ENCODE results near the gene TESPA1. TPM values are rescaled to one million over a fixed set of nuclear protein-coding genes. Genes with fewer than 3 reads are reported as not detected.
"Not testable (repeated sequence)": the region's sequence is repeated elsewhere in the genome, so short reads cannot be mapped to it uniquely, and the experiment has no call there.

TESPA1 gene
- total and polyA plus RNA-seq, 5 donors = 0.14 to 1.1 (median 0.74) TPM

DNA sequence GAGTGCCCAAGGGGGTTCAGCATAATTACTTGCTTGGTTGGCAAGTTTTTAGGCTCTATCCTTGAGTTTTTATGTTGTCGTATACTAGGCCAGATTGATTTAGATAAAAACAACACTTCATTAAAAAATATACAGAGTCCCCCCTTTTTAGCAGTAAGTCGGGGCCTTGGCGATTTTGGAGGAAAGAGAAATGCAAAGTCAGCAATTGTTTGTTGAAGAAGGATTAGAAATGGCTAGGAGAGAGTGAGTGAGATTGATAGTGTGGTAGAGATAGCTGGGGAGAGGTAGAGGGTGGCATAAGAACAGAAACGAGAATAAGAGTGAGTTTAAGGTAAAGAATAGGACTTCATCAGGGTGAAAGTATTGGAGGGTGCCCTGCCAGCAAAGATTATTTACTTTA, 41.3 kb downstream of the TESPA1 start:
- intact Hi-C loops (cut with DNase I); H3K4me1 ChIP-seq (ENCODE audit: control insufficient read depth, insufficient read depth, low read length); ATAC-seq; DNase-seq; H3K27ac ChIP-seq (ENCODE audit: low read length); H3K27me3 ChIP-seq (ENCODE audit: control insufficient read depth, insufficient read depth); H3K9me3 ChIP-seq (ENCODE audit: control insufficient read depth, low read length); H3K4me3 ChIP-seq (ENCODE audit: low read length): not testable (repeated sequence)
- WGBS = 78% methylated on average over 4 of the region's 4 CpGs

DNA sequence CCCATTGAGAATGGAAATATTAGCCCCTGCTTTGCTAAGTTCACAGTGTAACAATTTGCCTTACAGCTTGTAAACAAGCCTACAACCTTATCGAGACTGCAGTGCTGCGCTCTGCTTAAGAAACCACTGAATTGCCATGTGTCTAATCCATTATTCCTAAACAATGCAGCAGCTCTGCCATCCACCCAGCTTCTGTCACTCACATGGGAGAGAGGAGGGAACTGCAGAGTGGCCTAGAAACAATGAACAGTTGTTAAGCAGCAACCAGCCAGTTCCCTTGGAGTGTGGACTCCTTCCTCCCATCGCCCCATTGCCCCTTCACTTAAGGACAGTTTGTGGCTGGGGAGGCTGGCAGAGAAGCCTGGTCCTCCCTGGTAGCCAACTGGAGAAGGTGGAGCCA, 42.9 kb downstream of the TESPA1 start:
- no peak for ATAC-seq
- intact Hi-C loops (cut with DNase I) = no loop called here

DNA sequence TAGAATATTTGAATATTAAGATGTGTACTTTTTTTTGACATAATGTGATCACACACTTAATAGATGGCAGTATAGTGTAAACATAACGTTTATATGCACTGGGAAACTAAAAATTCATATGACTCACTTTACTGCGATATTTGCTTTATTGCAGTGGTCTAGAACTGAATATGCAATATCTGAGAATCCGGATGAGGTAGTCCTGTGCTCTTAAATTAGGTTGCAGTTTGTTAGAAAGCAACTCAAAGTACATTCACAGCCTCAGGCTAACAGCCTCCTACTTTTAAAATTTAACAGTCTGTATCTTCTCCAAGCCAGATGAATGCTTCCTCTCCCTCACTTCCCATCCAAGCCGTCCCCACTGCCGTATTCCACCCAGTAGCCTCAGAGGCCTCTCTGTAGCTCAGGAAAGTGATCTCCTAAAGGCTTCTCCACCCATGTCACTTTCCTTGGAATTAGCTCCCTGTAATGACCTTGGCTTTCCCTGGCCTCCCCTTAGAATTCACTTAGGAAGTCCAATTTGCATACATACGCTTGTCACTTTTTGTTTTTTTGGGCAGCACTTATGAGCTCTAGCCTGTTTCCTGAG, 43.7 kb downstream of the TESPA1 start:
- no peak for DNase-seq
- Histone ChIP-seq H3K4me1 (ENCODE audit: control insufficient read depth, insufficient read depth, low read length) (no peaks in the 10 kb centered on the region), H3K9me3 (ENCODE audit: control insufficient read depth, low read length) (no peaks in the 10 kb centered on the region), H3K27ac (ENCODE audit: low read length) (no peak overlapping the region), H3K27me3 (ENCODE audit: control insufficient read depth, insufficient read depth) (no peaks in the 10 kb centered on the region), H3K4me3 (ENCODE audit: low read length) (no peak overlapping the region)
- ATAC-seq = peak; percentile 51 to 87
- intact Hi-C loops (cut with DNase I) = no loop called here
- WGBS = 56% methylated on average over 6 of the region's 6 CpGs

More for the DNA sequence above, 42.9 kb downstream of the TESPA1 start:
- no peak overlapping the region for H3K27ac ChIP-seq (ENCODE audit: low read length)
- H3K4me1 ChIP-seq (ENCODE audit: control insufficient read depth, insufficient read depth, low read length) = no peaks in the 10 kb centered on the region
- no peaks in the 10 kb centered on the region for H3K9me3 ChIP-seq (ENCODE audit: control insufficient read depth, low read length)
- H3K4me3 ChIP-seq (ENCODE audit: low read length) = no peak overlapping the region
- WGBS = 68% methylated on average over 3 of the region's 3 CpGs
- no peaks in the 10 kb centered on the region for H3K27me3 ChIP-seq (ENCODE audit: control insufficient read depth, insufficient read depth)
- no peak for DNase-seq

DNA sequence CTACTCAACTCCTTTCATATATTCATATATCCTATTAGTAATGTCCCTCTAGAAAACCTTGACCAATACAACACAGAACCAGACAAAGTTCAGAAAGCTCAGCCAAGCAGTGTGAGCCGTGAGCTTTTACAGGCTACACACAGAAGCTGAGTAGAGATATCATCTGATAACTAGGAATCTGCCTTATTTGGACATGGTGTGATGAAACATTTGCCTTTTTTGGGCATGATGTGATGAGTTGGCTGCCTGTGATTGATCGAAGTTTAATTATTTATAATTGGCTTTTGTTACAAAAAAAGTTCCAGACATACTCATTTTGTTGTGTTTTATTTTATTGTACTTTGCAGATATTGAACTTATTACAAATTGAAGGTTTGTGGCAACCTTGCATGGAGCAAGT, 46.6 kb downstream of the TESPA1 start:
- no peaks in the 10 kb centered on the region for H3K9me3 ChIP-seq (ENCODE audit: control insufficient read depth, low read length)
- no peak for DNase-seq
- no peak overlapping the region for H3K27ac ChIP-seq (ENCODE audit: low read length)
- no peaks in the 10 kb centered on the region for H3K4me1 ChIP-seq (ENCODE audit: control insufficient read depth, insufficient read depth, low read length)
- 63% methylated on average over 2 of the region's 2 CpGs for WGBS
- intact Hi-C loops (cut with DNase I) = no loop called here
- no peak for ATAC-seq
- no peaks in the 10 kb centered on the region for H3K27me3 ChIP-seq (ENCODE audit: control insufficient read depth, insufficient read depth)
- no peak overlapping the region for H3K4me3 ChIP-seq (ENCODE audit: low read length)

DNA sequence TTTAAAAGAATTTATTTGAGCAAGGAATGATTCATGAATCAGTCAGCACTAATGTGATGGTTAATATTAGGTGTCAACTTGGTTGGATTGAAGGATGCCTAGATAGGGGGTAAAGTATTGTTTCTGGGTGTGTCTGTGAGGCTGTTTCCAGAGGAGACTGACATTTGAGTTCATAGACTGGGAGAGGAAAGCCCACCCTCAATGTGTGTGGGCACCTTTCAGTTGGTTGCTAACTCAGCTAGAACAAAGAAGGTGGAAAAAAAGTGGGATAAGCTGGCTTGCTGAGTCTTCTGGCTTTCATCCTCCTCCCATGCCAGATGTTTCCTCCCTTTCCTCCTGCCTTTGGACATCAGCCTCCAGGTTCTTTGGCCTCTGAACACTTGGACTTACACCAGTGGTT, 47.2 kb downstream of the TESPA1 start:
- Histone ChIP-seq H3K9me3 (ENCODE audit: control insufficient read depth, low read length) (no peaks in the 10 kb centered on the region), H3K27me3 (ENCODE audit: control insufficient read depth, insufficient read depth) (no peaks in the 10 kb centered on the region), H3K4me1 (ENCODE audit: control insufficient read depth, insufficient read depth, low read length) (no peaks in the 10 kb centered on the region), H3K27ac (ENCODE audit: low read length) (no peak overlapping the region), H3K4me3 (ENCODE audit: low read length) (no peak overlapping the region)
- ATAC-seq (no peak), DNase-seq (no peak)
- intact Hi-C loops (cut with DNase I) = no loop called here

DNA sequence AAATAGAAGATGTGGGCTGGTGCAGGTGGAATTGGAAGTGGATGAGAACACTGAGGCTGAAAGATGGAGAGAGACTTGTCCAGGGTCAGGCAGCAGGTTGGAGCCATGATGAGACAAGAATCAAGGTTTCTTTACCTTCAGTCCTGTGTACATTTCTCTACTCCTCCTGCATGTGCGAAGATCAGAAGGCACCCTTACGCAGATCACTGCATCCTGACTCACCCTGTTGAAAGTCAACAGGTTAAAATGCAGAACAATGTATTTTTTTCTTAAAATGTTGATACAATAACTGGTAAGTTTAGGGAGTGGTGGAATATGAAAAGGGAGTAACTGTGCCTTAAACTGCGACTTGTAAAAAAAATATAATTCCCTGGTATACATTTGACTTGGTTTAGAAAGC, 47.8 kb downstream of the TESPA1 start:
- no peak overlapping the region for H3K27ac ChIP-seq (ENCODE audit: low read length)
- no peaks in the 10 kb centered on the region for H3K4me1 ChIP-seq (ENCODE audit: control insufficient read depth, insufficient read depth, low read length)
- intact Hi-C loops (cut with DNase I) = no loop called here
- H3K4me3 ChIP-seq (ENCODE audit: low read length) = no peak overlapping the region
- ATAC-seq (no peak), DNase-seq (no peak)
- WGBS = 72% methylated on average over 3 of the region's 3 CpGs
- no peaks in the 10 kb centered on the region for H3K9me3 ChIP-seq (ENCODE audit: control insufficient read depth, low read length)
- H3K27me3 ChIP-seq (ENCODE audit: control insufficient read depth, insufficient read depth) = no peaks in the 10 kb centered on the region

DNA sequence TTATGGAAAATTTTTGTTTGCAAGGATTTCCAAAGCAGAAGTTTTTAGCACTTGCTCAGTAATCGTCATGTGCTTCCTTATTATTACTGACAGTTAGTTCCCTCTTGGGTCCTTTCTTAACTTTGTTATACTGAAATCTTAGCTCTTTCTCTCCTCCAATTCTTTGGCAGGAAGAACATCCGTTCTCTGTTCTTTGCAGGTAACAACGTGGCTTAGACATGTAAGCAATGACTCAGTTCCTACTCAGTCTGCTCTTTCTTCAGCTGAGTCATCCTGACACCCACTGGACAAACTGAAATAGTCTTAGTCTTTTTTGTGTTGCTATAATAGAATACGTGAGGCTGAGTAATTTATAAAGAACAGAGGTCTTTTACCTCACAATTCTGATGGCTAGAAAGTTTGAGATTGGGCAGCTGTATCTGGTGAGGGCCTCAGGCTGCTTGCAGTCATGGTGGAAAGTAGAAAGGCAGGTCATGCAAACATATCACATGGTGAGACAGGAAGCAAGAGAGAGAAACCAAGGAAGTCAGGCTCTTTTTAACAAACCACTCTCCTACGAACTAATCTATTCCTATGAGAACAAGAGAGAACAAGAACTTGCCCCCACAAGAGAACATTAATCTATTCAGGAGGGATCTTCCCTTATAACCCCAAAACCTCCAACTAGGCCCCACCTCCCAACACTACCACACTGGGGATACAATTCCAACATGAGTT, 49.2 kb downstream of the TESPA1 start:
- no peaks in the 10 kb centered on the region for H3K4me1 ChIP-seq (ENCODE audit: control insufficient read depth, insufficient read depth, low read length)
- no peak overlapping the region for H3K4me3 ChIP-seq (ENCODE audit: low read length)
- H3K27ac ChIP-seq (ENCODE audit: low read length) = no peak overlapping the region
- intact Hi-C loops (cut with DNase I) = no loop called here
- ATAC-seq = peak in 1 of 2 donors; percentile 71
- no peak for DNase-seq
- no peaks in the 10 kb centered on the region for H3K27me3 ChIP-seq (ENCODE audit: control insufficient read depth, insufficient read depth)
- H3K9me3 ChIP-seq (ENCODE audit: control insufficient read depth, low read length) = no peaks in the 10 kb centered on the region
- 43% methylated on average over 5 of the region's 5 CpGs for WGBS

DNA sequence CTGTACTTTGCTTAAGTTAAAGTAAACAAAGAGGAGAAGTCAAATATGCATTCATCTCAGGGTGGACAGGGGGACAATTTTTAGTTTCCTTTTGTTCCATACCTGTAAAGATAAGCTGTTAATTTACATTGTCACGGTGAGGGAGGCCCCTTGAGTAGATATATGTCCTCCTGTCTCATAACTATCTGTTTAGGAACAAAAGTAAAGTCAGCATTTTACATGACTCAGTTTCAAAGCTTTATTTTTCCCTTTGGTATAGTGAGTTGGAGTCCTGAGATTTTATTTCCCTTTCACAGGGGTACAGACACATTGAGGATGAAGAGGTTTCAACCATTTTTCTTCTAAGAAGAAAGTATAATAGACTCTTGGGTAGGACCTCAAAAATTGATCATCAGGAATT, 50.1 kb downstream of the TESPA1 start:
- Histone ChIP-seq H3K4me1 (ENCODE audit: control insufficient read depth, insufficient read depth, low read length) (no peaks in the 10 kb centered on the region), H3K4me3 (ENCODE audit: low read length) (no peak overlapping the region), H3K9me3 (ENCODE audit: control insufficient read depth, low read length) (no peaks in the 10 kb centered on the region), H3K27ac (ENCODE audit: low read length) (no peak overlapping the region), H3K27me3 (ENCODE audit: control insufficient read depth, insufficient read depth) (no peaks in the 10 kb centered on the region)
- ATAC-seq = no peak
- DNase-seq = no peak
- 70% methylated on average over 1 of the region's 1 CpG for WGBS
- intact Hi-C loops (cut with DNase I) = no loop called here

DNA sequence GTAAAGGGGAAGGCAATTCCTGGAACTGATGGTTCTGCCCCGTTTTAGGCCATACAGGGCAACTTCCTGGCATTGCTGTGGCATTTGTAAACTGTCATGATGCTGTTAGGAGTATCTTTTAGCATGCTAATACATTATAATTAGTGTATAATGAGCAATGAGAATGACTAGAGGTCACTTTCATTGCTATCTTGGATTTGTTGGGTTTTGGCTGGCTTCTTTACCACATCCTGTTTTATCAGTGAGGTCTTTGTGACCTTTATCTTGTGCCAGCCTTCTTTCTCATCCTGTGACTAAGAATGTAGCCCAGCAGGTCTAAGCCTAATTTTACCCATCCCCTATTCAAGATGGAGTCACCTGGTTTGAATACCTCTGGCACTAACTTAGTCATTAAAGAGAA, 51.2 kb downstream of the TESPA1 start:
- no peaks in the 10 kb centered on the region for H3K27me3 ChIP-seq (ENCODE audit: control insufficient read depth, insufficient read depth)
- DNase-seq (no peak), ATAC-seq (peak in 1 of 2 donors; percentile 34)
- whole genome bisulfite sequencing = 53% methylated on average over 1 of the region's 1 CpG
- intact Hi-C loops (cut with DNase I) = no loop called here
- H3K27ac ChIP-seq (ENCODE audit: low read length) = no peak overlapping the region
- no peaks in the 10 kb centered on the region for H3K4me1 ChIP-seq (ENCODE audit: control insufficient read depth, insufficient read depth, low read length)
- H3K9me3 ChIP-seq (ENCODE audit: control insufficient read depth, low read length) = no peaks in the 10 kb centered on the region
- no peak overlapping the region for H3K4me3 ChIP-seq (ENCODE audit: low read length)

DNA sequence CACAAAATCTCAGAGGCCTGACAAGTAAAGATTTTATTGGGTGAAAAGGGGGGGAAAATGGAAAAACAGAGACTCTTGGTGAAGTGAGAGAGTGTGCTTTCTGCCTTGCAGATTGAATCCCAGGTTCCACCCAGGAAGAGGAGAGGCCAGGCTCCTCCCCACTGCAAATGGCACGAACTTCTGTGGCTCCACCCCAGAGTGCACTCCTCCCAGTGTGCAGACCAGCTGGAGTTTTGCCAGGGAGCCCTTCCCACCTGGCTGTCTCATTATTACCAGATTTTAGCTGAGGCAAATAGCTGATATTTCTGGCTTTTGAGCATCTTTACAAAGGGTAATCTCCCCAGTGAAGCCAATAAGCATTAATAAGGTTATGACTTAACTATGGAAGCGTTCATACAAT, 51.9 kb downstream of the TESPA1 start:
- peak in 2 of 3 donors; percentile 33 to 45 for DNase-seq
- H3K9me3 ChIP-seq (ENCODE audit: control insufficient read depth, low read length) = no peaks in the 10 kb centered on the region
- no peaks in the 10 kb centered on the region for H3K27me3 ChIP-seq (ENCODE audit: control insufficient read depth, insufficient read depth)
- H3K4me1 ChIP-seq (ENCODE audit: control insufficient read depth, insufficient read depth, low read length) = no peaks in the 10 kb centered on the region
- intact Hi-C loops (cut with DNase I) = no loop called here
- H3K4me3 ChIP-seq (ENCODE audit: low read length) = no peak overlapping the region
- 59% methylated on average over 2 of the region's 2 CpGs for WGBS
- peak in 1 of 2 donors; percentile 60 for ATAC-seq
- no peak overlapping the region for H3K27ac ChIP-seq (ENCODE audit: low read length)

DNA sequence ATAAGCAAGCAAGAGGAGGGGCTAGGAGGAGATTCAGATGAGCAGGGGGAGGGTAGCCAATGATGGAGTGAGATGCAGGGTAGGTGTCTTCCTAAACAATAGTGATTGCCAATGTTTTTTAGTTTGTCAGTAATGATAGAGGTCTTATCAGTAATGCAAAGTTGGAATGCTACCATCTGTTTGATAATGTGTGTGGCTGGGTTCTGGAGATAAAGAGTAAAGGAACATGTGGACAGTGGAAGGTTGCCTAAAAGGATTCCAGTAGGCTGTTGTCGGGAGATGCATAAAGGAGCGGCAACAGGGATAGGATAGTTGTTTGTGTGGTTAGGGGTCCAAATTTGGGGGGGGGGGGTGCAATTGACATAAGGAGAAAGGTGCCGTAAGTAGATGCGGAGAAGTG, 52.5 kb downstream of the TESPA1 start:
- DNase-seq (no peak), ATAC-seq (no peak)
- H3K27me3 ChIP-seq (ENCODE audit: control insufficient read depth, insufficient read depth) = no peaks in the 10 kb centered on the region
- no peak overlapping the region for H3K27ac ChIP-seq (ENCODE audit: low read length)
- WGBS = 90% methylated on average over 4 of the region's 4 CpGs
- H3K9me3 ChIP-seq (ENCODE audit: control insufficient read depth, low read length) = no peaks in the 10 kb centered on the region
- no peak overlapping the region for H3K4me3 ChIP-seq (ENCODE audit: low read length)
- intact Hi-C loops (cut with DNase I) = no loop called here
- no peaks in the 10 kb centered on the region for H3K4me1 ChIP-seq (ENCODE audit: control insufficient read depth, insufficient read depth, low read length)

DNA sequence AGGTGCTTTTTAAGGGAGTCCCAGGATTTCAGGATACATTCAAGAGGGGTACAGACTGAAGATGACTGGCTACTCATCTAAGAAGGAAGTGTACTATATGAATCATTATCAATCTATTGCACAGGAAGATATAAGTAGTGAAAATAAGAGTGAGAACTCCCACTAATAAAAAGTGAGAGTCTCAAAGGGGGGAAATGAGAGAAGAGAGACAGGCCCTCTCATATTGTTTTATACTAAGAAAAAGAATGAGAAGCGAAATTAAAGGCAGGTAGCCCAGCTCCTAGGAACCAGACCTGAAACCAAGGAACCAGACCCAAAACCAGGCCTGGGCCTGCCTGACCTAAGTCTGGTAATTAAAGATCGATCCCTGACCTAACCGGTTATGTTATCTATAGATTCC, 54.6 kb downstream of the TESPA1 start:
- intact Hi-C loops (cut with DNase I) = no loop called here
- 76% methylated on average over 3 of the region's 3 CpGs for WGBS

More for the DNA sequence above, 54.6 kb downstream of the TESPA1 start:
- no peaks in the 10 kb centered on the region for H3K9me3 ChIP-seq (ENCODE audit: control insufficient read depth, low read length)
- ATAC-seq = no peak
- H3K4me1 ChIP-seq (ENCODE audit: control insufficient read depth, insufficient read depth, low read length) = no peaks in the 10 kb centered on the region
- H3K4me3 ChIP-seq (ENCODE audit: low read length) = no peak overlapping the region
- DNase-seq = no peak
- H3K27ac ChIP-seq (ENCODE audit: low read length) = no peak overlapping the region
- H3K27me3 ChIP-seq (ENCODE audit: control insufficient read depth, insufficient read depth) = no peaks in the 10 kb centered on the region

All from right cardiac atrium (tissue), 5 donors.